ENCODE data around the gene EYS.
"Not testable (repeated sequence)": the region's sequence is repeated elsewhere in the genome, so short reads cannot be mapped to it uniquely, and the experiment has no call there.

Gene EYS

DNA sequence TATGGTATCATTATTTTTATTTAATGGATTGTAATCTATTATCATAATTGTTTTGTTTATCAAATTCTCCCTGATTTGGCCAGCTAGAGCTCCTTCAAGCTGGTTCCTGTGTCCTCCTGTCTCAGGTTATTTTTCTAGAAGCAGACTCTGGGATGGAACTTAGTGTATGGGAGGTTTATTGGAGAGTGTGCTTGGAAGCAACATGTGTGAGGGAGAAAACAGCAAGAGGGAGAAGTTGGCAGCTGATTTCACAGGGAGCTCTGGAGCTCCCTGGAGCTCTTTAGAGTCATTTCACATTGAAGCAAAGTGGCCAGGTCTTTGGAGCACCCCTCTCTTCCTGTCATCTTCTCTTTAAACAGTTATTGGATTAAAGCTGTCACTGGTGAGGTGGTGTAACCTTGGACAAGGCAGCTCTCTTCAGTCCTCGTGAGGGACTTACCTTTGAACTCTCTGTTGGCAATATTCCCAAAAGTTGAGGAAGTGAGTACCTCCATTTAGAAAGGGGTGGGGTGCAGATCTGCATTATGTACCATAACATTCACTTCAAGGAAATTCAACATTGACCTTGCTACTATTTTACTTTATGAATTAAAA lies 1967.8 kb downstream of the EYS start:
- Histone ChIP-seq H3K4me1 (ENCODE audit: insufficient read depth, poor library complexity, severe bottlenecking) (peaks cover 36% of the 10 kb centered on the region), H3K27ac (ENCODE audit: poor library complexity, severe bottlenecking) (no peak overlapping the region), H3K4me3 (ENCODE audit: severe bottlenecking) (no peak overlapping the region), H3K27me3 (ENCODE audit: insufficient read depth, poor library complexity, severe bottlenecking) (no peaks in the 10 kb centered on the region), H3K36me3 (ENCODE audit: low read depth) (no peaks in the 10 kb centered on the region), H3K9me3 (ENCODE audit: severe bottlenecking) (no peaks in the 10 kb centered on the region)
- DNase-seq (ENCODE audit: low spot score) (no peak), ATAC-seq (ENCODE audit: low read depth) (no peak)
- TF ChIP-seq, protein P1, sequence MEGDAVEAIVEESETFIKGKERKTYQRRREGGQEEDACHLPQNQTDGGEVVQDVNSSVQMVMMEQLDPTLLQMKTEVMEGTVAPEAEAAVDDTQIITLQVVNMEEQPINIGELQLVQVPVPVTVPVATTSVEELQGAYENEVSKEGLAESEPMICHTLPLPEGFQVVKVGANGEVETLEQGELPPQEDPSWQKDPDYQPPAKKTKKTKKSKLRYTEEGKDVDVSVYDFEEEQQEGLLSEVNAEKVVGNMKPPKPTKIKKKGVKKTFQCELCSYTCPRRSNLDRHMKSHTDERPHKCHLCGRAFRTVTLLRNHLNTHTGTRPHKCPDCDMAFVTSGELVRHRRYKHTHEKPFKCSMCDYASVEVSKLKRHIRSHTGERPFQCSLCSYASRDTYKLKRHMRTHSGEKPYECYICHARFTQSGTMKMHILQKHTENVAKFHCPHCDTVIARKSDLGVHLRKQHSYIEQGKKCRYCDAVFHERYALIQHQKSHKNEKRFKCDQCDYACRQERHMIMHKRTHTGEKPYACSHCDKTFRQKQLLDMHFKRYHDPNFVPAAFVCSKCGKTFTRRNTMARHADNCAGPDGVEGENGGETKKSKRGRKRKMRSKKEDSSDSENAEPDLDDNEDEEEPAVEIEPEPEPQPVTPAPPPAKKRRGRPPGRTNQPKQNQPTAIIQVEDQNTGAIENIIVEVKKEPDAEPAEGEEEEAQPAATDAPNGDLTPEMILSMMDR (IDR thresholded peaks at IDR 0.05; ENCODE audit: poor library complexity, severe bottlenecking): no peak

DNA sequence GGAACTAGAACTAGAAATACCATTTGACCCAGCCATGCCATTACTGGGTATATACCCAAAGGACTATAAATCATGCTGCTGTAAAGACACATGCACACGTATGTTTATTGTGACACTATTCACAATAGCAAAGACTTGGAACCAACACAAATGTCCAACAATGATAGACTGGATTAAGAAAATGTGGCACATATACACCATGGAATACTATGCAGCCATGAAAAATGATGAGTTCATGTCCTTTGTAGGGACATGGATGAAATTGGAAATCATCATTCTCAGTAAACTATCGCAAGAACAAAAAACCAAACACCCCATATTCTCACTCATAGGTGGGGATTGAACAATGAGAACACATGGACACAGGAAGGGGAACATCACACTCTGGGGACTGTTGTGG lies 1968.8 kb downstream of the EYS start:
- not testable (repeated sequence) for H3K9me3 ChIP-seq (ENCODE audit: severe bottlenecking); H3K27me3 ChIP-seq (ENCODE audit: insufficient read depth, poor library complexity, severe bottlenecking); H3K4me3 ChIP-seq (ENCODE audit: severe bottlenecking); ATAC-seq (ENCODE audit: low read depth); H3K36me3 ChIP-seq (ENCODE audit: low read depth); DNase-seq (ENCODE audit: low spot score); H3K27ac ChIP-seq (ENCODE audit: poor library complexity, severe bottlenecking)
- peaks cover 36% of the 10 kb centered on the region for H3K4me1 ChIP-seq (ENCODE audit: insufficient read depth, poor library complexity, severe bottlenecking)

- no peaks in the 10 kb centered on the region for H3K9me3 ChIP-seq (ENCODE audit: severe bottlenecking)
- peaks cover 27% of the 10 kb centered on the region for H3K4me1 ChIP-seq (ENCODE audit: insufficient read depth, poor library complexity, severe bottlenecking)
- no peaks in the 10 kb centered on the region for H3K36me3 ChIP-seq (ENCODE audit: low read depth)
- no peaks in the 10 kb centered on the region for H3K27me3 ChIP-seq (ENCODE audit: insufficient read depth, poor library complexity, severe bottlenecking)
- no peak overlapping the region for H3K4me3 ChIP-seq (ENCODE audit: severe bottlenecking)
- H3K27ac ChIP-seq (ENCODE audit: poor library complexity, severe bottlenecking): no peak overlapping the region
- DNase-seq (ENCODE audit: low spot score): no peak
- TF ChIP-seq, protein P1 (IDR thresholded peaks at IDR 0.05; ENCODE audit: poor library complexity, severe bottlenecking): no peak
- ATAC-seq (ENCODE audit: low read depth): peak; percentile 73
Observed at GRCh38 chr6:63734923-63735322, 1972.1 kb downstream of the EYS start.

DNA sequence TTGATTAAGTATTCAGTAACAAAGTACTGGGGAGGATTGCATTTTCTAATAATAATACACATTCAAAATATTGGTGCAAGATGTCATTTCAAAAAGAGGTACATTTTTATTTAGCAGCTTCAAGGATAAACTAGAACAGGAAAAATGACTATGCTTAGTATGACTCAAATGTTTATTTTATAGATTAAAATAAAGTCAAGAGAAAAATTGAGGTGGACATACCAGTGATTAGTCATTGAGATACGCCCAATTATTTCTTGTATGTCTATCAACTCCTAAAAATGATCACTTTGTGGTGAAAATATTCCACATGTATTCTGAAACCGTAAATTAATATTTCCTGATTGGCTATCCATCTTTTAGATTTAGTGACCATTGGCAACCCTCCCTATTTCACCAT lies 1974.7 kb downstream of the EYS start:
- H3K36me3 ChIP-seq (ENCODE audit: low read depth): no peaks in the 10 kb centered on the region
- TF ChIP-seq, protein P1 (IDR thresholded peaks at IDR 0.05; ENCODE audit: poor library complexity, severe bottlenecking): no peak
- DNase-seq (ENCODE audit: low spot score) (no peak), ATAC-seq (ENCODE audit: low read depth) (peak; percentile 87)
- no peaks in the 10 kb centered on the region for H3K9me3 ChIP-seq (ENCODE audit: severe bottlenecking)
- peak overlapping the region; percentile 34 for H3K27ac ChIP-seq (ENCODE audit: poor library complexity, severe bottlenecking)
- no peaks in the 10 kb centered on the region for H3K27me3 ChIP-seq (ENCODE audit: insufficient read depth, poor library complexity, severe bottlenecking)
- peaks cover 24% of the 10 kb centered on the region for H3K4me1 ChIP-seq (ENCODE audit: insufficient read depth, poor library complexity, severe bottlenecking)
- no peak overlapping the region for H3K4me3 ChIP-seq (ENCODE audit: severe bottlenecking)

DNA sequence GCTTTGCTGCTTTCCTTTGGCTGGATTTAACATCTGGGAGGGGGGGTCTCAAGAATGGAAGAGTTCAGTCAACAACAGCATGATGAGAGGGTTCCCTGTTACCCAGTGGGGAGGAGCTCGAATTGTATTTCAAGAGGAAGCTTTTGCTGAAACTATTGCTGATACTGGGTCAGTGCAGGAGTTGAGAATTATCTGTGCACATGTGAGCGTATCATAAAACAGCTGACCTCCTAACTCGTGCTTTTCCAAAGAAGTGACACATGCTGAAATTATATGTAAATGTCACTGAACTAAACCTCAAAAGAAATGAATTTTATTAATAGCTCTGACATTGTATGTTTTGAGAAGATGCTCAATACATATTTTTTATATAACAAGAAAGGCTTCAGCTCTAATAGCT lies 1975.1 kb downstream of the EYS start:
- Histone ChIP-seq H3K27me3 (ENCODE audit: insufficient read depth, poor library complexity, severe bottlenecking) (no peaks in the 10 kb centered on the region), H3K4me1 (ENCODE audit: insufficient read depth, poor library complexity, severe bottlenecking) (peaks cover 24% of the 10 kb centered on the region), H3K9me3 (ENCODE audit: severe bottlenecking) (no peaks in the 10 kb centered on the region), H3K36me3 (ENCODE audit: low read depth) (no peaks in the 10 kb centered on the region), H3K4me3 (ENCODE audit: severe bottlenecking) (no peak overlapping the region), H3K27ac (ENCODE audit: poor library complexity, severe bottlenecking) (peak overlapping the region; percentile 34)
- TF ChIP-seq, protein P1 (IDR thresholded peaks at IDR 0.05; ENCODE audit: poor library complexity, severe bottlenecking): no peak
- DNase-seq (ENCODE audit: low spot score) (no peak), ATAC-seq (ENCODE audit: low read depth) (no peak)

Data from RWPE2 (cell line).